ENCODE results near the gene ACVR2B. TPM values are rescaled to one million over a fixed set of nuclear protein-coding genes. Genes with fewer than 3 reads are reported as not detected.
A peak's percentile ranks its signal among the peaks of the same experiment; 100 is the strongest.
"Not testable (repeated sequence)": the region's sequence is repeated elsewhere in the genome, so short reads cannot be mapped to it uniquely, and the experiment has no call there.

Gene ACVR2B
- 8.2 TPM for total RNA-seq
- long read RNA-seq, full-length matches to known transcripts, result 5 of 10 reads
- long read RNA-seq, partial matches to known transcripts, result 2 of 10 reads
- long read RNA-seq, other reads (novel, unspliced or antisense), result 3 of 10 reads

DNA sequence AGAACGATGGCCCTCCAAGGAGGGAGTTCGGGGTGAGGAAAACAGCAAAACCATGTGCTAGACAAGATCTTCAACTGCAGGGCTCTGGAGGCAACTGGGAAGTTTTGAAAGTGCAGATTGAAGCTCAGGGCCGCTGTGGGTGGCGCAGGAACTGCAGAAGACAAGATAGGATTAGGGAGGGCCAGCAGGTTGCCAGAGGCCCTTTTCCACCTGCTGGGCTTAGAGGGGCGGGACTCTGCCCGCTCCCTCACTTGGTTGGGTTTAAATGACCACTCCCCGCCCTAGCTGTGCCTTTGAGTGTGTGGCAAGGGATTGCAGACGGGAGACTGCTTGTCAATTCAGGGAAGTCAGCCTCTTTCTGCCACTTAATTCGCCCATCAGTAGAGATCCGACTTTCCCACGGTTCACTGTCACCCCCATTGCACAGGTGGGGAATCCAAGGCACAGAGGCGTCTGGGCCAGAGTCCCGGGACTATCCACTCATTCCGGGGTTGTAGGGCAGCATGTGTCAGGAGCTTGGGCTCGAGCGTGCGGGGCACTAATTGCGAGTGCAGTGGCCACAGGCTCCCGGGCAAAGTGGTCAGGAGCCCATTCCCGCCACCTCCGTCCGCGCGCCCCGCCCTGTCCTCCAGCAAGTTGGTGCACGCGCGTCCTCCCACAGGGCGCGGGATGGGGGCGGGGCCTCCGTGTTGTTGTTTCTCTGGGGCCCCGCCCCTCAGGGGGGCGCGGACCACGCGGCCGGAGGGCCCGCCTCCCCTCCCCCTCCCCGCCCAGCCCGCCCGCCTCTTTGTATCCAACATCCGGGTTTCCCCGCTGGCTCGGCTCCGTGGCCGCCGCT is at the start of gene ACVR2B:
TSS of gene ACVR2B (plus strand) at position 816 of the 838 bp plus-strand sequence. CDS start 433 bp downstream, outside the sequence.
- ATAC-seq (peak; percentile 85 to 92), DNase-seq (peak; percentile 94)
- H3K4me3 ChIP-seq, result peak within 1 kb of the TSS; percentile 93
- intact Hi-C loops (cut with DNase I), result no loop called here
- H3K9me3 ChIP-seq, result no peaks in the 10 kb centered on the region
- no peaks in the 10 kb centered on the region for H3K36me3 ChIP-seq
- H3K4me1 ChIP-seq, result peaks cover 28% of the 10 kb centered on the region
- no peak for TF ChIP-seq CTCF (IDR thresholded peaks at IDR 0.05)
- no peaks in the 10 kb centered on the region for H3K27me3 ChIP-seq (ENCODE audit: low read depth)
- H3K27ac ChIP-seq, result peak within 1 kb of the TSS; percentile 89

GRCh38 chr3:38404286-38404685 is 49.4 kb upstream of the ACVR2B start:
- no peak for DNase-seq
- Histone ChIP-seq H3K27ac (no peak overlapping the region), H3K9me3 (no peaks in the 10 kb centered on the region), H3K4me3 (no peak overlapping the region), H3K27me3 (ENCODE audit: low read depth) (no peaks in the 10 kb centered on the region), H3K36me3 (peaks cover 12% of the 10 kb centered on the region), H3K4me1 (no peaks in the 10 kb centered on the region)
- intact Hi-C loops (cut with DNase I), result no loop called here
- ATAC-seq, result peak; percentile 61 to 76
- TF ChIP-seq CTCF (IDR thresholded peaks at IDR 0.05), result no peak

- Histone ChIP-seq H3K9me3 (no peaks in the 10 kb centered on the region), H3K4me1 (no peaks in the 10 kb centered on the region), H3K36me3 (no peaks in the 10 kb centered on the region), H3K27ac (no peak overlapping the region), H3K27me3 (ENCODE audit: low read depth) (no peaks in the 10 kb centered on the region), H3K4me3 (no peak overlapping the region)
- intact Hi-C loops (cut with DNase I), result no loop called here
- DNase-seq, result no peak
- TF ChIP-seq CTCF (IDR thresholded peaks at IDR 0.05), result no peak
- no peak for ATAC-seq
Measured at GRCh38 chr3:38411591-38411990, 42.1 kb upstream of the ACVR2B start.

- H3K9me3 ChIP-seq; DNase-seq; H3K27me3 ChIP-seq (ENCODE audit: low read depth); ATAC-seq; intact Hi-C loops (cut with DNase I); H3K27ac ChIP-seq; H3K36me3 ChIP-seq; H3K4me3 ChIP-seq; H3K4me1 ChIP-seq: not testable (repeated sequence)
Measured at GRCh38 chr3:38420758-38421157, 32.9 kb upstream of the ACVR2B start.

GRCh38 chr3:38421679-38422336 is 31.9 kb upstream of the ACVR2B start:
- no peak overlapping the region for H3K27ac ChIP-seq
- H3K4me3 ChIP-seq, result no peak overlapping the region
- TF ChIP-seq CTCF (IDR thresholded peaks at IDR 0.05), result no peak
- no peaks in the 10 kb centered on the region for H3K27me3 ChIP-seq (ENCODE audit: low read depth)
- ATAC-seq (no peak), DNase-seq (no peak)
- H3K36me3 ChIP-seq, result no peaks in the 10 kb centered on the region
- no peaks in the 10 kb centered on the region for H3K4me1 ChIP-seq
- intact Hi-C loops (cut with DNase I), result no loop called here
- H3K9me3 ChIP-seq, result no peaks in the 10 kb centered on the region

- H3K27me3 ChIP-seq (ENCODE audit: low read depth); H3K4me1 ChIP-seq; intact Hi-C loops (cut with DNase I): not testable (repeated sequence)
Measured at GRCh38 chr3:38426798-38427426, 26.8 kb upstream of the ACVR2B start.

DNA sequence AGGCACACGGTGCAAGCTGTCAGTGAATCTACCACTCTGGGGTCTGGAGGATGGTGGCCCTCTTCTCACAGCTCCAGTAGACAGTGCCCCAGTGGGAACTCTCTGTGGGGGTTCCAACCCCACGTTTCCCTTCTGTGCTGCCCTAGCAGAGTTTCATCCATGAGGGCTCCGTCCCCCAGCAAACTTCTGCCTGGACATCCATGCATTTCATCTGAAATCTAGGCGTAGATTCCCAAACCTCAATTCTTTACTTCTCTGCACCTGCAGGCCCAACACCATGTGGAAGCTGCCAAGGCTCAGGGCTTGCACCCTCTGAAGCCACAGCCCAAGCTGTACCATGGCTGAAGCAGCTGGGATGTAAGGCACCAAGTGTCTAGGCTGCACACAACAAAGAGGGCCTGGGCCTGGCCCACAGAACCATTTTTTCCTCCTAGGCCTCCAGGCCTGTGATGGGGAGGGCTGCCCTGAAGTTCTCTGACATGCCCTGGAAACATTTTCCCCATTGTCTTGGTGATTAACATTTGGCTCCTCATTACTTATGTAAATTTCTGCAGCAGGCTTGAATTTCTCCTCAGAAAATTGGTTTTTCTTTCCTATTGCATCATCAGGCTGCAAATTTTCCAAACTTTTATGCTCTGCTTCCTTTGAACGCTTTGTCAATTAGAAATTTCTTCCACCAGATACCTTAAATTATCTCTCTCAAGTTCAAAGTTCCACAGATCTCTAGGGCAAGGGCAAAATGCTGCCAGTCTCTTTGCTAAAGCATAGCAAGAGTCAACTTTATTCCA is 20.6 kb upstream of the ACVR2B start:
- ATAC-seq; H3K27ac ChIP-seq; H3K4me3 ChIP-seq; H3K27me3 ChIP-seq (ENCODE audit: low read depth); intact Hi-C loops (cut with DNase I); H3K36me3 ChIP-seq; H3K4me1 ChIP-seq; DNase-seq: not testable (repeated sequence)
- peaks cover 19% of the 10 kb centered on the region for H3K9me3 ChIP-seq

More at GRCh38 chr3:38426798-38427426, 26.8 kb upstream of the ACVR2B start:
- not testable (repeated sequence) for DNase-seq, H3K4me3 ChIP-seq, H3K27ac ChIP-seq, H3K36me3 ChIP-seq, H3K9me3 ChIP-seq
- peak in 1 of 2 donors; percentile 37 for ATAC-seq

DNA sequence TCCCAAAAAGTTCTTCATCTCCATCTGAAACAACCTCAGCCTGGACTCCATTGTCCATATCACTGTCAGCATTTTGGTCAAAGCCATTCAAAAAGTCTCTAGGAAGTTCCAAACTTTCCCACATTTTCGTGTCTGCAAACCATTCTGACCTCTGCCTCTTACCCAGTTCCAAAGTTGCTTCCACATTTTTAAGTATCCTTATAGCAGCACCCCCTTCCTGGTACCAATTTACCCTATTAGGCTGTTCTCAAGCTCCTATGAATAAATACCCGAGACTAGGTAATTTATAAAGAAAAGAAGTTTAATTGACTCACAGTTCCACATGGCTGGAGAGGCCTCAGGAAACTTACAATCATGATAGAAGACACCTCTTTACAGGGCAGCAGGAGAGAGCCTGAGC is 20.0 kb upstream of the ACVR2B start:
- H3K27ac ChIP-seq; DNase-seq; H3K4me3 ChIP-seq; intact Hi-C loops (cut with DNase I); ATAC-seq; H3K27me3 ChIP-seq (ENCODE audit: low read depth); H3K36me3 ChIP-seq; H3K4me1 ChIP-seq: not testable (repeated sequence)
- peaks cover 24% of the 10 kb centered on the region for H3K9me3 ChIP-seq
